Muscle layer of colon (tissue), 2 donors: ENCODE results near the gene PXDC1.
A peak's percentile ranks its signal among the peaks of the same experiment; 100 is the strongest.
"Not testable (repeated sequence)": the region's sequence is repeated elsewhere in the genome, so short reads cannot be mapped to it uniquely, and the experiment has no call there.

Experiments
- H3K27ac ChIP-seq: one replicate; pipeline ENCODE4 v1.7.0; 2013; ENCODE audit warnings: low read depth, mild to moderate bottlenecking, low read length, moderate library complexity
- H3K27me3 ChIP-seq, 2 donors: one replicate each; pipeline ENCODE4 v1.7.0; 2013; ENCODE audit warnings: low read length in 2 of 2, mild to moderate bottlenecking in 2 of 2; ENCODE audit not compliant: insufficient read depth in 2 of 2, control insufficient read depth in 1 of 2
- H3K36me3 ChIP-seq: one replicate; pipeline ENCODE4 v1.7.0; 2013; ENCODE audit warnings: mild to moderate bottlenecking, low read length; ENCODE audit not compliant: insufficient read depth
- H3K4me1 ChIP-seq: one replicate; pipeline ENCODE4 v1.7.0; 2013; ENCODE audit warnings: mild to moderate bottlenecking, low read length; ENCODE audit not compliant: insufficient read depth
- H3K4me3 ChIP-seq, 2 donors: one replicate each; pipeline ENCODE4 v1.7.0; 2013; ENCODE audit warnings: low read length in 2 of 2, low read depth in 1 of 2, mild to moderate bottlenecking in 1 of 2, moderate library complexity in 1 of 2
- H3K9ac ChIP-seq: one replicate; pipeline ENCODE4 v1.7.0; 2013; ENCODE audit warnings: low read length
- H3K9me3 ChIP-seq: one replicate; pipeline ENCODE4 v1.7.0; 2013; ENCODE audit warnings: mild to moderate bottlenecking, low read length
- donor health status: abdominal sarcoma.
- donor health status: Adenocarcinoma of cecum.

The PXDC1 gene

DNA sequence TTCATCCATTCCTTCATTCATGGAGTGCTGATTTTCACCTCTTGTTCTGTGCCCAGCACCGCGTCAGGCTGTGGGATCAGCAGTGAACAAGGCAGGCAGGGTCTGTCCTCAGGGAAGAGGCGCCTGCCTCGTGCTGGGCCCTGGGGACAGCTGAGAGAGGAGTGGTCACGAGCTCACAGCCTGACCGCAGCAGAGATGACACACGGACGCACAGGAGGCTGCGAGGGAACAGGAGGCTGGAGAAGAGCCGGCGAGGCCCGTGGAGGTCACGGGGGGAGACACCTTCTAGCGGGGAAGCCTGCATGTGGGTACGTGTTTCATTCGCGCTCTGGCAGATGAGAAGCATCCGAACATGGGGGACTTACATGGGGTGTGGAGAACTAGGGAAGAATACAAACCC, 27.5 kb downstream of the PXDC1 start:
- Histone ChIP-seq H3K9me3 (no peaks in the 10 kb centered on the region), H3K4me1 (peaks cover 15% of the 10 kb centered on the region), H3K27ac (no peak overlapping the region), H3K27me3 (no peaks in the 10 kb centered on the region), H3K36me3 (peaks cover 40% of the 10 kb centered on the region), H3K9ac (no peak overlapping the region), H3K4me3 (no peak overlapping the region)

GRCh38 chr6:3723251-3723650, 28.3 kb downstream of the PXDC1 start:
- Histone ChIP-seq H3K4me1 (peaks cover 15% of the 10 kb centered on the region), H3K27ac (no peak overlapping the region), H3K36me3 (peaks cover 40% of the 10 kb centered on the region), H3K9me3 (no peaks in the 10 kb centered on the region), H3K27me3 (no peaks in the 10 kb centered on the region), H3K9ac (no peak overlapping the region), H3K4me3 (no peak overlapping the region)

GRCh38 chr6:3722785-3723184, 28.7 kb downstream of the PXDC1 start:
- Histone ChIP-seq H3K4me1 (peaks cover 15% of the 10 kb centered on the region), H3K36me3 (peaks cover 39% of the 10 kb centered on the region), H3K27ac (no peak overlapping the region), H3K9ac (no peak overlapping the region), H3K9me3 (no peaks in the 10 kb centered on the region), H3K27me3 (no peaks in the 10 kb centered on the region), H3K4me3 (no peak overlapping the region)

GRCh38 chr6:3721810-3722621, 29.5 kb downstream of the PXDC1 start:
- H3K36me3 ChIP-seq, result peaks cover 31% of the 10 kb centered on the region
- H3K4me3 ChIP-seq, result no peak overlapping the region
- no peak overlapping the region for H3K27ac ChIP-seq
- peaks cover 15% of the 10 kb centered on the region for H3K4me1 ChIP-seq
- H3K9me3 ChIP-seq, result no peaks in the 10 kb centered on the region
- no peak overlapping the region for H3K9ac ChIP-seq
- H3K27me3 ChIP-seq, result no peaks in the 10 kb centered on the region

GRCh38 chr6:3720770-3721169, 30.7 kb downstream of the PXDC1 start:
- not testable (repeated sequence) for H3K27ac ChIP-seq, H3K9me3 ChIP-seq, H3K27me3 ChIP-seq, H3K4me3 ChIP-seq, H3K9ac ChIP-seq
- Histone ChIP-seq H3K4me1 (peaks cover 10% of the 10 kb centered on the region), H3K36me3 (peaks cover 19% of the 10 kb centered on the region)

- Histone ChIP-seq H3K27ac (no peak overlapping the region), H3K4me3 (peak overlapping the region in 1 of 2 donors; percentile 17), H3K9me3 (no peaks in the 10 kb centered on the region), H3K27me3 (no peaks in the 10 kb centered on the region), H3K36me3 (peaks cover 10% of the 10 kb centered on the region), H3K4me1 (peaks cover 10% of the 10 kb centered on the region), H3K9ac (no peak overlapping the region)
These were observed 31.8 kb downstream of the PXDC1 start for GRCh38 chr6:3719462-3720308.

DNA sequence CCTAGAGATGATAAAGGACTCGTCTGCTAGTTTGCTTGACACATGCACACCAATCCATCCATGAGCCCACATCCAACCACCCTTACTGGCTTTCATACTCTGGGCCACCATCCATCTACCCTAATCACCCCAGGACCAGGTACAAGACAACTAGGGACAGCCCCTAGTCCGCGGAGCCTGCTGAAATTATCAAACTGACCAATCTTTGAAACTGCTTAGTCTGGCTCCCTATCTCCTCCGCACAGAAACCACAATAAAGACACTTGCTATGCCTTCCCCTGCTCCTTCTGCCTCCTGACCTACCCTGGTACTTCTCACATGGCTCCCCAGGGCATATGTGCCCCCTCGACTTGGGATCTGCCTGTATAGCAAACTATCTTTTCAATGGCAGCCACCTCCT, 33.1 kb downstream of the PXDC1 start:
- H3K4me1 ChIP-seq, result peaks cover 10% of the 10 kb centered on the region
- H3K27me3 ChIP-seq, result no peaks in the 10 kb centered on the region
- no peaks in the 10 kb centered on the region for H3K9me3 ChIP-seq
- no peak overlapping the region for H3K9ac ChIP-seq
- H3K4me3 ChIP-seq, result no peak overlapping the region
- H3K27ac ChIP-seq, result no peak overlapping the region
- peaks cover 4% of the 10 kb centered on the region for H3K36me3 ChIP-seq

- H3K27ac ChIP-seq, result no peak overlapping the region
- H3K4me3 ChIP-seq, result no peak overlapping the region
- H3K36me3 ChIP-seq, result no peaks in the 10 kb centered on the region
- H3K9ac ChIP-seq, result no peak overlapping the region
- no peaks in the 10 kb centered on the region for H3K27me3 ChIP-seq
- no peaks in the 10 kb centered on the region for H3K9me3 ChIP-seq
- no peaks in the 10 kb centered on the region for H3K4me1 ChIP-seq
These were observed 36.2 kb downstream of the PXDC1 start for GRCh38 chr6:3715285-3715684.

DNA sequence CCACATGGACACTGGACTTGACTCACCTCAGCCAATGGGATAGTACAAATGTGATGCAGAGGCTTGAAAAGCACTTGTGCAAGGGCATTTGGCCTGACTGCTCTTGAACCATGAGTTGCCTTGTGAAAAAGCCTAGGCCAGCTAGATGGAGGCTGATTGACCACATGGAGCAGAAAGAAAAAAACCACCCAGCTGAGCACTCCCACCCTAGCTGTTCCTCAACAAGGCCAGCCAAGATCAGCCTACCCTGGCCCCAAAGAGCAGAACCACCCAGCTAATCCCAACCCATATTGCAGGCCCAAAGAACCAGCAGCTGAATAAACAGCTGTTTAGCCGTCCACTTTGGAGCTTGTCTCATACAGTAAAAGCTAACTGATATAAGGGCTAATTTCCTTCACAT, 36.7 kb downstream of the PXDC1 start:
- no peak overlapping the region for H3K9ac ChIP-seq
- H3K9me3 ChIP-seq, result no peaks in the 10 kb centered on the region
- H3K4me1 ChIP-seq, result no peaks in the 10 kb centered on the region
- H3K27me3 ChIP-seq, result no peaks in the 10 kb centered on the region
- no peak overlapping the region for H3K4me3 ChIP-seq
- no peaks in the 10 kb centered on the region for H3K36me3 ChIP-seq
- no peak overlapping the region for H3K27ac ChIP-seq

- Histone ChIP-seq H3K36me3 (no peaks in the 10 kb centered on the region), H3K4me3 (no peak overlapping the region), H3K27me3 (no peaks in the 10 kb centered on the region), H3K4me1 (no peaks in the 10 kb centered on the region), H3K27ac (no peak overlapping the region), H3K9me3 (no peaks in the 10 kb centered on the region), H3K9ac (no peak overlapping the region)
These were observed 37.4 kb downstream of the PXDC1 start for GRCh38 chr6:3714111-3714510.

DNA sequence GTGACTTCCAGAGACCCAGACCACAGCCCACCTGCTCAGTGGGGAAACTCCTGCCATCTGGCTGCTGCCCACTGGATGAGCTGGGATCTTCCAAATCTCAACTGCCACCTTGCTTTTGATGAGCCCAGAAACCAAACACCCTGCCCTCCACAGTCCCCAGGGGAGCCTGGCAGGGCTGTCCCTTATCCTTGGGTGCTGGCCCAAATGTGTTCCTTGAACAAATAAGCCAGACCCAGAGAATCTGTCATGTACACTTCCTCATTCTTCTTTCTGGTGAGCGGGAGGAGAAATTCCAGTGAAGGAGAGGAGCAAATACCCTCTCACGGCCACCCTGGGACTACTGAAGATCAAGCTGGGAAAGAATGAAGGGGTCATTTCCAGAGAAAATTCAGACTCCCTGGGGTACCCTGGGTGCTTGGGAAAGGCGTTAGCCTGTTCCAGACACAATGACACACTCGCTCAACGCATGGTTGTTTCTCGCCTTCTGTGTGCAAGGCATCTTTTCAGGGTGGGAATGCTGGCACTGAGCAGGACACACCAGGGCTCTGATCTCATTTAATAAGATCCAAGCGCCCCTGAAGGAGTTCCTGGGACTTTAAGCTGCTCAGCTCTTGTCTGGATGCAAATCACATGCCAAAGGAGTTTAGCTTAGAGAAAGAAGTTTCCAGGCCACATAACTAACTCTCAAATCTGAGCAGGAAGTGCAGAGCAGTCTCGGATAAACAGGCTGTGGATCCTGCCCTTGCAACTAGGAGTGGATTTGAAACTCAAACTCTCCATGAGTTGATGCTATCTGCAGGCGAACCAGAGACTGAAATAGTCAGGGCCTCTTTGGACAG, 38.5 kb downstream of the PXDC1 start:
- Histone ChIP-seq H3K4me1 (no peaks in the 10 kb centered on the region), H3K9ac (no peak overlapping the region), H3K9me3 (no peaks in the 10 kb centered on the region), H3K27me3 (no peaks in the 10 kb centered on the region), H3K4me3 (no peak overlapping the region), H3K27ac (no peak overlapping the region), H3K36me3 (no peaks in the 10 kb centered on the region)
